ENCODE data around the gene MOSPD2.

Gene MOSPD2

DNA sequence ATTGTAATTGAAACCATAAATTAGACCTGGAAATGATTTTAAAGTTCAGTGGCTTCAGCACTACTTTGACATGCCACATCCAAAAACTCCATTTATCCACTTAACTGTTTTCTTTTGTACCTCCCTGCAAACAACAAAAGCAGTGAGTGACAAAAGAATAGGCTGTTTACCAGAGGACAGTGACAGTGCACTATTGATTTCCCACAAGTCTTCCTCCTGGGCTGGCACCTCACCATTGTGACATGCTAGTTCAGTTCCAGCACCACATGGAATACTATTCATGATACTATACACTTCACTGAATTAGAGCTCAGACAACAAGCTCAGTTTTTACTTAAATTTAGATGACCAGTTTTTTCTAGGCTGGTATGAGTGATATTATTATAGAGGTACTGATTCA lies 29.3 kb downstream of the MOSPD2 start:
- Histone ChIP-seq H3K36me3 (ENCODE audit: control insufficient read depth, insufficient read depth, low read length) (no peaks in the 10 kb centered on the region), H3K4me1 (ENCODE audit: control insufficient read depth, insufficient read depth, low read length) (no peaks in the 10 kb centered on the region), H3K4me3 (ENCODE audit: insufficient read depth, low read depth, low read length) (no peak overlapping the region), H3K9me3 (ENCODE audit: control insufficient read depth, low read length) (no peaks in the 10 kb centered on the region), H3K27me3 (ENCODE audit: control insufficient read depth, insufficient read depth, low read length, poor library complexity, severe bottlenecking) (no peaks in the 10 kb centered on the region), H3K27ac (ENCODE audit: insufficient read depth, low read depth, low read length, poor library complexity, severe bottlenecking) (no peak overlapping the region)

GRCh38 chrX:14903891-14904290 lies 30.7 kb downstream of the MOSPD2 start:
- no peak overlapping the region for H3K4me3 ChIP-seq (ENCODE audit: insufficient read depth, low read depth, low read length)
- no peaks in the 10 kb centered on the region for H3K27me3 ChIP-seq (ENCODE audit: control insufficient read depth, insufficient read depth, low read length, poor library complexity, severe bottlenecking)
- no peaks in the 10 kb centered on the region for H3K9me3 ChIP-seq (ENCODE audit: control insufficient read depth, low read length)
- no peaks in the 10 kb centered on the region for H3K36me3 ChIP-seq (ENCODE audit: control insufficient read depth, insufficient read depth, low read length)
- 100% methylated on average over 1 of the region's 2 CpGs; no CpG with 5 or more reads in 1 of the 2 experiments for WGBS, 2 experiments
- H3K4me1 ChIP-seq (ENCODE audit: control insufficient read depth, insufficient read depth, low read length), result no peaks in the 10 kb centered on the region
- no peak overlapping the region for H3K27ac ChIP-seq (ENCODE audit: insufficient read depth, low read depth, low read length, poor library complexity, severe bottlenecking)

DNA sequence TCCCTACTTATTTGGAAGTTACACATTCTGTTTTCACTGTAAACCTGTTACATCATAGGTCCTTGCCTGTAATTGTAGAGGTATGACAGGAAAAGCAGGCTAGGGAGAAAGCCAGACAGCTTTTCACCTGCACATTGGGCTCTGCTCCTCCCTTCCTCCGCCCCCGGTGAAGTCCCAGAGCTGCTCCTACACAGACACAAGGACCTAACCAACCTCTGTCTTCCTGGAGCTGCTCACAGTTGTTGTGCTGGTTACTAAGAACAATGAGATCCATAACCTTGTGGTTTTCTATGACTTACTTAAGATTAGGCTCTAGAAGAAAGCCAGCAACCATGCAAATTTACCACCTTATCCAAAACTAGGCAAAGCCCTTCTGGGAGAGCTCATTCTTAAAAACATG lies 40.0 kb downstream of the MOSPD2 start:
- Histone ChIP-seq H3K4me3 (ENCODE audit: insufficient read depth, low read depth, low read length) (no peak overlapping the region), H3K9me3 (ENCODE audit: control insufficient read depth, low read length) (no peaks in the 10 kb centered on the region), H3K4me1 (ENCODE audit: control insufficient read depth, insufficient read depth, low read length) (no peaks in the 10 kb centered on the region), H3K27me3 (ENCODE audit: control insufficient read depth, insufficient read depth, low read length, poor library complexity, severe bottlenecking) (no peaks in the 10 kb centered on the region), H3K27ac (ENCODE audit: insufficient read depth, low read depth, low read length, poor library complexity, severe bottlenecking) (no peak overlapping the region), H3K36me3 (ENCODE audit: control insufficient read depth, insufficient read depth, low read length) (no peaks in the 10 kb centered on the region)
- WGBS, 2 experiments, result 96% methylated on average over 2 of the region's 2 CpGs; no CpG with 5 or more reads in 1 of the 2 experiments

DNA sequence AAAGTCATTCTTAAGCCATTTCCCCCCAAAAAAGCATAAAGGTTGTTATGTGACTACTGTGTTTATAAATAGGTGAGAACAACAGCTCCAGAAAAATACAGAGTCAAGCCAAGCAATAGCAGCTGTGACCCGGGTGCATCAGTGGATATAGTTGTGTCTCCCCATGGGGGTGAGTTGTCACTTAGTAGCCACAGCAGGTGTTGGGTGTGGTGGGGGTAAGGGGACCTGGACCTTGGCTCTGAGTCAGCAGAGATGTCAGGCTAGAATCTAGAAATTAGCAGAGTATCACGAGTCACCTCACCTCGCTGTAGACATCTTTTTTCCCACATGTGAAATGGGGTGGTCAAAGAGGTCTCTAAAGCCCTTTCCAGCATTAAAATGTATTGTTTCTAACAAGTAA lies 42.4 kb downstream of the MOSPD2 start:
- Histone ChIP-seq H3K27me3 (ENCODE audit: control insufficient read depth, insufficient read depth, low read length, poor library complexity, severe bottlenecking) (no peaks in the 10 kb centered on the region), H3K9me3 (ENCODE audit: control insufficient read depth, low read length) (no peaks in the 10 kb centered on the region), H3K4me1 (ENCODE audit: control insufficient read depth, insufficient read depth, low read length) (no peaks in the 10 kb centered on the region), H3K27ac (ENCODE audit: insufficient read depth, low read depth, low read length, poor library complexity, severe bottlenecking) (no peak overlapping the region), H3K36me3 (ENCODE audit: control insufficient read depth, insufficient read depth, low read length) (no peaks in the 10 kb centered on the region), H3K4me3 (ENCODE audit: insufficient read depth, low read depth, low read length) (no peak overlapping the region)
- WGBS, 2 experiments, result 97 to 98% methylated on average over 3 of the region's 3 CpGs

- H3K4me3 ChIP-seq (ENCODE audit: insufficient read depth, low read depth, low read length), result no peak overlapping the region
- no peaks in the 10 kb centered on the region for H3K9me3 ChIP-seq (ENCODE audit: control insufficient read depth, low read length)
- H3K27me3 ChIP-seq (ENCODE audit: control insufficient read depth, insufficient read depth, low read length, poor library complexity, severe bottlenecking), result no peaks in the 10 kb centered on the region
- H3K4me1 ChIP-seq (ENCODE audit: control insufficient read depth, insufficient read depth, low read length), result no peaks in the 10 kb centered on the region
- no peaks in the 10 kb centered on the region for H3K36me3 ChIP-seq (ENCODE audit: control insufficient read depth, insufficient read depth, low read length)
- 93 to 94% methylated on average over 2 to 3 of the region's 3 CpGs for WGBS, 2 experiments
- no peak overlapping the region for H3K27ac ChIP-seq (ENCODE audit: insufficient read depth, low read depth, low read length, poor library complexity, severe bottlenecking)
These were observed 42.9 kb downstream of the MOSPD2 start for GRCh38 chrX:14916017-14916674.

DNA sequence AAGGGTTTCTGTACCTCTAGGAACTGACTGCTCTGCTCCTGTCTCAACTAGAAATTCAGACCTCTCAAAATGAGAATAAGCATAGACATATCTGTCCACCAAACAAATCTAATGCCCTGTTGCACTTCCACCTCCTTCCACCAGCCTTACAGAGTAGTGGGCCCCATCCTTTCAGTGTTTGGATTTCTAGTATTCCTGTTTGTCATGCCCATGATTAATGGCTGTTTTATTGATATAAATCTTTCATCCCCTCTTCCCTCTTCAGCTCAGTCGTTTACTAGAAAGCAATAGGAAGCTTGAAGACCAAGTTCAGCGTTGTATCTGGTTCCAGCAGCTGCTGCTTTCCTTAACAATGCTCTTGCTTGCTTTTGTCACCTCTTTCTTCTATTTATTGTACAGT lies 46.2 kb downstream of the MOSPD2 start:
- Histone ChIP-seq H3K27me3 (ENCODE audit: control insufficient read depth, insufficient read depth, low read length, poor library complexity, severe bottlenecking) (no peaks in the 10 kb centered on the region), H3K4me1 (ENCODE audit: control insufficient read depth, insufficient read depth, low read length) (no peaks in the 10 kb centered on the region), H3K36me3 (ENCODE audit: control insufficient read depth, insufficient read depth, low read length) (no peaks in the 10 kb centered on the region), H3K27ac (ENCODE audit: insufficient read depth, low read depth, low read length, poor library complexity, severe bottlenecking) (no peak overlapping the region), H3K4me3 (ENCODE audit: insufficient read depth, low read depth, low read length) (no peak overlapping the region), H3K9me3 (ENCODE audit: control insufficient read depth, low read length) (no peaks in the 10 kb centered on the region)
- WGBS, 2 experiments, result 93 to 100% methylated on average over 2 of the region's 2 CpGs

DNA sequence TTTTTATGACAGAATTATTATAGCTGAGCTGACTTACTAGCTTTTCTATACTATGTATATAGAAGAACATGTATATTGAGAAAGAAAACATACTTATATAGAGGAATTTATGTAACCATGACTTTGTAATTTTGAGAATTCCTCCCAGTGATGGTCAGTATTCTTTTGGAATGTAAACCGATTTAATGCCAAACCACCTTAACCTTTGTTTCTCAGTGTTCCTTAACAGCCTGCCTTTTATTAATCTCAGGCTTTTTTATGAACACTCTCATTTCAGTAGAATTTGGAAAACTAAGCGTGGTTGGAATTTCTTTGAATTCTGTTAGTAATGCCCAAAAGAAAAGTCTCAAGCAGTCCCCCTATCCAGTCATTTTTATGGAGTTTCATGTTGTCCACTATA lies 47.0 kb downstream of the MOSPD2 start:
- 100% methylated on average over 1 to 2 of the region's 2 CpGs for WGBS, 2 experiments
- no peaks in the 10 kb centered on the region for H3K27me3 ChIP-seq (ENCODE audit: control insufficient read depth, insufficient read depth, low read length, poor library complexity, severe bottlenecking)

DNA sequence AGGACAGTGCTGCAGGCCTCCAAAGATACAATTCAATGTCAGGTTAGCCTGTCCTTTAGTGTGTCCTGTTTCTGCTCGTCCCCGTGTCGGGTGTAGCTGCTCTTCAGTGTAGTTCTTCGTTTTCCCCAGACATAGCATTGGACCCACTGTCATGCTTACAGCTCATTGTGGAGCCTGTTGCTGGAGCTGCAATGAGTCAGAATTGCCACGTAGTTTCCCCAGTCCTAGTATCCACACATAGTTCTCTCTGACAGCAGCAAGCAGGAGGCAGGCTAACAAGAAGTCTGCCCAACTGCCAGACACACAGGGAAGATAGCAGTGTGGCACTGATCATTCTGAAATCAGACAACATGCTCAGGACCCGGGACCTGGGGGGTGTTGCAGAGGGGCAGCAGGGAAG lies 49.2 kb downstream of the MOSPD2 start:
- WGBS, 2 experiments, result 90 to 94% methylated on average over 6 of the region's 6 CpGs
- no peaks in the 10 kb centered on the region for H3K36me3 ChIP-seq (ENCODE audit: control insufficient read depth, insufficient read depth, low read length)
- no peaks in the 10 kb centered on the region for H3K9me3 ChIP-seq (ENCODE audit: control insufficient read depth, low read length)
- H3K4me3 ChIP-seq (ENCODE audit: insufficient read depth, low read depth, low read length), result no peak overlapping the region
- no peaks in the 10 kb centered on the region for H3K4me1 ChIP-seq (ENCODE audit: control insufficient read depth, insufficient read depth, low read length)
- no peaks in the 10 kb centered on the region for H3K27me3 ChIP-seq (ENCODE audit: control insufficient read depth, insufficient read depth, low read length, poor library complexity, severe bottlenecking)
- no peak overlapping the region for H3K27ac ChIP-seq (ENCODE audit: insufficient read depth, low read depth, low read length, poor library complexity, severe bottlenecking)

More for the DNA sequence above, 47.0 kb downstream of the MOSPD2 start:
- H3K9me3 ChIP-seq (ENCODE audit: control insufficient read depth, low read length), result no peaks in the 10 kb centered on the region
- no peak overlapping the region for H3K4me3 ChIP-seq (ENCODE audit: insufficient read depth, low read depth, low read length)
- no peaks in the 10 kb centered on the region for H3K36me3 ChIP-seq (ENCODE audit: control insufficient read depth, insufficient read depth, low read length)
- H3K4me1 ChIP-seq (ENCODE audit: control insufficient read depth, insufficient read depth, low read length), result no peaks in the 10 kb centered on the region
- H3K27ac ChIP-seq (ENCODE audit: insufficient read depth, low read depth, low read length, poor library complexity, severe bottlenecking), result no peak overlapping the region

- Histone ChIP-seq H3K36me3 (ENCODE audit: control insufficient read depth, insufficient read depth, low read length) (no peaks in the 10 kb centered on the region), H3K27ac (ENCODE audit: insufficient read depth, low read depth, low read length, poor library complexity, severe bottlenecking) (no peak overlapping the region), H3K4me3 (ENCODE audit: insufficient read depth, low read depth, low read length) (no peak overlapping the region), H3K9me3 (ENCODE audit: control insufficient read depth, low read length) (no peaks in the 10 kb centered on the region), H3K4me1 (ENCODE audit: control insufficient read depth, insufficient read depth, low read length) (no peaks in the 10 kb centered on the region), H3K27me3 (ENCODE audit: control insufficient read depth, insufficient read depth, low read length, poor library complexity, severe bottlenecking) (no peaks in the 10 kb centered on the region)
- 94 to 100% methylated on average over 2 to 4 of the region's 4 CpGs for WGBS, 2 experiments
These were observed 50.5 kb downstream of the MOSPD2 start for GRCh38 chrX:14923761-14924160.

GRCh38 chrX:14926471-14926870 lies 53.2 kb downstream of the MOSPD2 start:
- Histone ChIP-seq H3K27ac (ENCODE audit: insufficient read depth, low read depth, low read length, poor library complexity, severe bottlenecking) (no peak overlapping the region), H3K4me3 (ENCODE audit: insufficient read depth, low read depth, low read length) (no peak overlapping the region), H3K27me3 (ENCODE audit: control insufficient read depth, insufficient read depth, low read length, poor library complexity, severe bottlenecking) (no peaks in the 10 kb centered on the region), H3K4me1 (ENCODE audit: control insufficient read depth, insufficient read depth, low read length) (no peaks in the 10 kb centered on the region), H3K9me3 (ENCODE audit: control insufficient read depth, low read length) (no peaks in the 10 kb centered on the region), H3K36me3 (ENCODE audit: control insufficient read depth, insufficient read depth, low read length) (no peaks in the 10 kb centered on the region)
- WGBS, 2 experiments, result 95 to 100% methylated on average over 1 of the region's 1 CpG

GRCh38 chrX:14927401-14927800 lies 54.2 kb downstream of the MOSPD2 start:
- WGBS, 2 experiments, result 83 to 92% methylated on average over 5 of the region's 5 CpGs
- Histone ChIP-seq H3K9me3 (ENCODE audit: control insufficient read depth, low read length) (no peaks in the 10 kb centered on the region), H3K27ac (ENCODE audit: insufficient read depth, low read depth, low read length, poor library complexity, severe bottlenecking) (no peak overlapping the region), H3K4me3 (ENCODE audit: insufficient read depth, low read depth, low read length) (no peak overlapping the region), H3K36me3 (ENCODE audit: control insufficient read depth, insufficient read depth, low read length) (no peaks in the 10 kb centered on the region), H3K4me1 (ENCODE audit: control insufficient read depth, insufficient read depth, low read length) (no peaks in the 10 kb centered on the region), H3K27me3 (ENCODE audit: control insufficient read depth, insufficient read depth, low read length, poor library complexity, severe bottlenecking) (no peaks in the 10 kb centered on the region)

All from ectodermal cell (in vitro differentiated cells).